Suppressor macrophage treated with lipopolysaccharide for 4 hours (primary cell): ENCODE data around the gene FTO.
A peak's percentile ranks its signal among the peaks of the same experiment; 100 is the strongest.
"Not testable (repeated sequence)": the region's sequence is repeated elsewhere in the genome, so short reads cannot be mapped to it uniquely, and the experiment has no call there.

Source experiments
- DNase-seq: peaks from one replicate; pipeline ENCODE4 v3.0.0-alpha.2; 2020

FTO gene

DNA sequence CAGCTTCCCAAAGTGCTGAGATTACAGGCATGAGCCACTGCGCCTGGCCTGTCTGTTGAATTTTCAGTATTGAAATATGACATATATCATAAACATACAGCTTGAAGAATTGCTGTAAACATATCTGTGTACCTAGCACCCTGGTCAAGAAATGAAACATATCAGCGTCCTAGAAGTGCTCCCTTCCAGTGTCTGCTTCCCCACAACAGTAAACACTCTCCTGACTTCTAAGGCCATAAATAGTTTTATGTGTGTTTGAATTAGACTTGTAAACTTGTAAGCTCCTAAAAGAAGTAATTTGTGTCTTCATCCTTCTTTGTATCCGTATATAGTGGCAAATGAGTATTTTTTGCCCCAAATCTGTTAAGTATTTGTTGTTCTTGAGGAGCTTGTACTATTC lies 132.2 kb downstream of the FTO start:
- DNase-seq: no peak

DNA sequence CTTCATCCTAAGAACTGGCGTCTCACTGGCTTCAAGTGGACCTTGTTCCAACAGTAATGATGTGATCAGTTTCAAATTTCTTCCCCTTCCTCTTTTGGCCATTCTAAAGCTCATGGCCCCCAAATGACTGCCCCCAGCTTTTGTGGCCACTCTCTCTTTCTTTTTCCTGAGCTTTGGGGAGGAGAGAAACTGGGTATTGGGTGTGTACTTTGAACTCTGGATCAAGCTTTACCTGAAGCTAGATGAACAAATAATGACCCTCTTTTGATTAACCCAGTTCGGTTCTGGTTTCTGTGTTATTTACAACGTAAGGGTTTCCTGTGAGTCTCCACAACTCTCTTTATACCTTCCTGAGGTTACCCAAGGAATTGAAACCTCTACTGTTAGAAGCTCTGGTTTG lies 132.7 kb downstream of the FTO start:
- no peak for DNase-seq

DNA sequence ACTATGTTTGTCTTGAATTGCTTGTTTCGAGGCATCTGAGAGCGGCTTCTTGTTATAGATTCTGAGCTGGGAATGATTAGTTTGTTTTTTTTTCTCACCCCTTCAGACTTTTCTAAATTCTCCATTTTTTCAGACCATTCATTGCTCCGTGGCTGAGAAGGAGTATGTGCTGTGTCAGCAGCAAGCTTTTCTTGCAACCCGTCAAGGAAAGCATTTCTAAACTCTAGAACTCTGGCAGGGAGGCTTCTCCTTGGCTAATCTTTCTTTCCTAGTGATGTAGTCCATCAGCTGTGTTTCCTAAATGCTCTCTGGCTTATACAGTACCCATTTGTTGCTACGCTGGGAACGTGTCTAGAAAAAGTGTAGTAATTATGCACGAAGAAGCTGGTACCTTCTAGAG lies 133.5 kb downstream of the FTO start:
- DNase-seq: no peak

DNA sequence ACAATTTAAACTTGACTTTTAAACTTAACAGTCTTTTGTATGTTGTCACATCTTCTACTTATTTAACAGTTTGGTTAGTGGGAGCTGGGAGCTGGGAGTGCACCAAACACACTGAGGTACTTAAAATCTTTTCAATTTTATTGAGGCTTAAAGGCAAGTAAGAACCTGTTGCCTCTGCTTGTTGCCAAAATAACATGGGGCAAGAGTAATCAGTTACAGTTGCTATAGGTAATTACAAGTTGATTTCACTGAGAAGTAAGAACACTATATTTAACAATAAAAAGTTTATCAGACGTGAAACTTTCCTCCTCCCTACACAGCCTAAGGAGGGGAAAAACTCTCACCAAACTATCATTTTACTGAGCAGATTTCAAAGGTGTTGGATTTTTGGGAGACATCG lies 135.2 kb downstream of the FTO start:
- no peak for DNase-seq

DNA sequence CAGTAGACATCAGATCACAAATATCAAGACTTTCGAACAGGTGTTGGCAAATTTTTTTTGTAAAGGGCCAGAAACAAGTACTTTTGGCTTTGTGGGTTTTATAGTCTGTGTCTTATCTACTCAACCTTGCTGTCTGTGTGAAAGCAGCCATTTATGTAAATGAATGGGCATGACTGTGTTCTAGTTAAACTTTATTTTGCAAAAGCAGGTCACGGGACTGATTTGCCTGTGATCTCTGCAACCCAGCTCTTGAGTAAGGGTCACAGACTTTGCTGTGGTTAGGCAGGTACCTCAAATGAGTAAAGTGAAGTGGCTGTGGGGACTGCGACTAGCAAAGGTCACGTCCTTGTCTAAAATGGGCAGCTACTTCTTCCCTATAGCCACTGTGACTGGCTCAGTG lies 136.5 kb downstream of the FTO start:
- no peak for DNase-seq

DNA sequence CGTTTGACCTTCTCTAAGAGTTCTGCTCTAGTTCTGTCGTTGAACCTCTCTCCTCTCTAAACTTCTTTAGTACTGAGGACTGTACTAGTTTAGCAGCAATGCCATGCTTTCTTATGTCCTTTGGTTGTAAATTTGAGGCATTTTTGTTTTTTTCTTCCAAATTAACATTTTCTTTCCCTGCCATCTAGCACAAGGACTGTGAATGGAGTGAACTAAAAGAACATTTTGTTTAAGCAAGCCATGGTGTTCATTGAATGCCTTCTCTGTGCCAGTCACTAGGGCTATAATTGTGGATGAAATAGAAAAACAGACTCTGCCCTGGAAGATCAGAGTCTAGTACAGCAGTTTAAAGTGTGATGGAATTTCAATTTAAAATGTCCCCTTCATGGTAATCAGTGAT lies 137.9 kb downstream of the FTO start:
- no peak for DNase-seq

DNA sequence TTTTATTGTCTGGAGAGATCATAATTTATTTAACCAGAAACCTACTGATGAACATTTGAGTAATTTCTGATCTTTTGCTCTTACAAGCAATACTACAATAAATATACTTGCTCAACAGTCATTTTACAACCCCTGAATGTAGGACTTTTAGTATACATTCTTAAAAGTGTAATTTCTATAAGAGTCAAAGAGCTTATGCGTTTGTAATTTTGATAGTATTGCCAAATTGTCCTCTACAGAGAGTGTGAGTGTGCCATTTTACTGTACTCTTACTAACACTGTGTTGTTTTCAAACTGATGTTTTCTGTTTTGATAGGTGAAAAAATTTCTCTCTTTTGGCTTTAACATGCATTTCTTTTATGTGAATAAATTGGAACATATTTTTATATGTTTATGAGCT lies 139.1 kb downstream of the FTO start:
- no peak for DNase-seq

DNA sequence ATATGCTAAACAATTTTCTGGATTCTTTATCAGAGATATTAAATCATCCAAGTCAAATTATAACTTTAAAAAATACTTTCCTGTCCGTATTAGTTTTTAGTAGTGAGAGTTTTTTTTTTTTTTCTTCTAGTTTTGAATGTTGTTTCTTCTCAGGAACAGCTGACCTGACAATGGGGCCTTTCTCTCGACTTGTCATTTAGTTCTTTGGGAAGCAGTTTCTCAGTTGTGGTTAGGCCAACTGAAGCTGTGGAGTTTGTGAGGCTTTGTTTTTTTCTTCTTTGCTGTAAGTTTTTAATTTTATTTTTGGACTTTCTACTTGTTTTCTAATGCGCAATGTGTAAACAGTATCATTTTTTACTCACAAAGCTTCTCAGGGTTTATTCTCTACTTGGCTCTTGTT lies 140.8 kb downstream of the FTO start:
- DNase-seq: no peak

DNA sequence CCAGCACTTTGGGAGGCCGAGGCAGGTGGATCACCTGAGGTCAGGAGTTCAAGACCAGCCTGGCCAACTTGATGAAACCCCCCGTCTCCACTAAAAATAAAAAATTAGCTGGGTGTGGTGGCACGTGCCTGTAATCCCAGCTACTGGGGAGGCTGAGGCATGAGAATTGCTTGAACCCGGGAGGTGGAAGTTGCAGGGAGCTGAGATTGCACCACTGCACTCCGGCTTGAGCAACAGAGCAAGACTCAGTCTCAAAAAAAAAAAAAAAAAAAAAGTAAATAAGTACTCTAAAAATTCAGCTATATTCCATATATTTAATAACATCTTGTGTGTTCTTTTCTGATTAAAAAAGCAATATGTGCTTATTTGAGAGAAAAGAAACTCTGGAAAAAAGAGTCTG lies 142.6 kb downstream of the FTO start:
- not testable (repeated sequence) for DNase-seq

DNA sequence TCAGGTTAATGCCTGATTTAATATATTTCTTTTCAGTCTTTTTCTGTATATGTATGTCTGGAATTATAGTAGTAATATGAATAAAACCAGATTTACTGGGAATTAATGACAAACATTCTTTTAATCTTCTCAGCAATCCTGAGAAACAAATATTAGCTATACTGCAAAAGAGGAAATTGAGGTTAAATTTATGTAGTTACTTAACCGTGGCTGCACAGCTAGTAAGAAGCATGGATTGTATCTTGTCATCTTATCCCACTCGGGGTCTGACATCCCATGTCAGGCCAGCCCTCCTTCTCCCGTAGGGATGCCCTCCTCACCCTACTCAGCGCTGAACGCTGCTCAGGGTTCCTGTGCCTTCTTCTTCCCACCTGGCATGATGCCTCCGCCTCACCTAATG lies 143.0 kb downstream of the FTO start:
- peak; percentile 10 for DNase-seq

DNA sequence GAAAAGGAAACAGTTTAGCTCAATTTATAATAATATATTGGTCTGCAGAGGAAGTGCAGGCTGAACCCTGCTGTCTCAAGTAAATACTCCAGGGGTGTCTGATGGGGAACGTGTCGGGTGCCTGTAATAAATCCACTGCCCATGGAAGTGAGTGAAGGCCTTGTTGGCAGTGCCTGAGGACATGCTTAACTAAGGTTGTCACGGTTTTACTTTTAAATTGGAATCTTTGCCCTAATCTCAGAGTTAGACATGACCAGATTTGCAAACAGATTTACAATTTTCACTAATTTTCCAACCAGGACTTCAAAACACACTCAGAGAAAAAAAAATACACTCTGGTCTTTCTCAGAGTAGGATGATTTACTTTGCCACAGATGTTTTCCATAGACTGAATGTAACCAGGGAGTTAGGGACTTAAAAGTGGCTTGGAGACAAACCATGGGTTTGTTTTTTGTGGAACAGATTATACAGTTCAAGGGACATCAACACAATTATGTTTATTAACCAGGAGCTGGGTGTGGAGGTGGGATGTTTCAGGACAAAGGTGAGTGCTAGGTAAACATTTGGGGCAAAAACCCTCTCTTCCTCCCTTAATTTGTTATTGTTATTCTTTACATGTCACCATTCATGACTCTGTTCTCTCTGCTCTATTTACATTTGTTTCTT lies 144.5 kb downstream of the FTO start:
- no peak for DNase-seq

DNA sequence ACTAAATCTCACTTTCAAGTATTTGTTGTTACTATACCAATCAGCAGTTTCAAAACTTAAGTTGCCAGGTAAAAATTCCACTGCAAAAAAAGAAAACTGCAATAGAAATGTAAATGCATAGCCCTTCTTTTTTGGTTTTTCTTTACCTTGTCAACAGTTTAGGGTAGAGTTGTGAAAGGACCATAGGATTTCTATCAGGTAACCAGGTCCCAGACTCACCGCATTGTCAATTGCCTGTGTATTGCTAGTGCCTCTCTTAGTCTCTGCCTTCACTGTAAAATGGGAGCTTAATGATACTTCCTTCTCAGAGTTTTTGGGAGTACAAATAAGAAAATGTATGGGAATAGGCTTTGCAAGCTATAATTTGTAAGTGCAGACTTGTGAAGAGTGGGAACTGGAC lies 145.0 kb downstream of the FTO start:
- DNase-seq: no peak

DNA sequence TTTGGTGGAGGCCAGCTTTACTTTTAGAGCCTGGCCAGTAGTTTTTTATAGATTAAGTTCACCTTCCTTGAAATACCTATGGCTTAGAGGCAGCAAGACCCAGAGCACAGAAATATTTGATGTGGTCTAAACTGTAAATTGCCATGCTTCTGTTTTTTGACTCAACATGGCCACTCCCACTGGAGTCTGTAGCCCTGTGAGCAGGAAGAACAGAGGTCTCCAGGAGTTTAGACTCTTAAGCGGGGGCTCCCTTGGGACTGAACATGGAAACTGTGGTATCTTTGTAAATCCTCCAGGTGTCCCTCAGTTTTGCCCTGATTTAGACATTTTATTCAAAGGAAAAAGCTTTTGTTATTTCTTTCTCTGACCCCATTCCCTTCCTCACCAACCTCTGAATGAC lies 145.6 kb downstream of the FTO start:
- DNase-seq: no peak

DNA sequence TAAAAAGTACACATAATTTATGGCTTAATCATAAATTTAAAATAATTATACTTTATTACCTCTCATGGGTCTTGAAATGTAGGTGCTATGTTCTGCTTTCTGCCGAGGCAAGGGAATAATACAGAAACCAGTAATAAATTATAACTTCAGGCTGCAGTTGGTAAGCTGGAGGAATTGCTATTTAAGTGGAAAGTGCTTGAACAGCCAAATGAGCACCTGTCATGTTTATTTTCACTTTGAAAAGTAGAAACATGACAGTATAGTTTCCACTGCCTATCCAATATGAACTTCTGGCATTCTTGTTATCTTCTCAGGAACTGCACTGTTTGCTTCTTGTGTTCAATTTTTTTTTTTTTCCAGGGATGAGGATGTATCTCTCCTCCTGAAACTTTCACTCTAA lies 146.0 kb downstream of the FTO start:
- no peak for DNase-seq

DNA sequence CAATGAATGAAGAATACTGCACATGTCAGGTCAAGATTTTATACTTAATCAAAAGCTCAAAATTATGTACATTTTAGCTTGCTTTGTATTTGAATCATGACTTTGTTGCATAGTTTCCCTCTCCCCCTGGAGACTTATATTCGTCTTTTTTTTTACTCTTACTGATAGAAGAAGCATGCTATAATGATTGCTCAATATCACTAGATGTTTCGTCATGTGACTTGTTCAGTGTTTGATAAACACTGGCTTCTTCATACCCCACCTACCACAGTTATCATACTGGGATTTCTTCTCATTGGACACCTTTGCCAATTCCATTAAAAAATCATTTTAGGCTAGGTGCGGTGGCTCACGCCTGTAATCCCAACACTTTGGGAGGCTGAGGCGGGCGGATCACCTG lies 148.7 kb downstream of the FTO start:
- no peak for DNase-seq

DNA sequence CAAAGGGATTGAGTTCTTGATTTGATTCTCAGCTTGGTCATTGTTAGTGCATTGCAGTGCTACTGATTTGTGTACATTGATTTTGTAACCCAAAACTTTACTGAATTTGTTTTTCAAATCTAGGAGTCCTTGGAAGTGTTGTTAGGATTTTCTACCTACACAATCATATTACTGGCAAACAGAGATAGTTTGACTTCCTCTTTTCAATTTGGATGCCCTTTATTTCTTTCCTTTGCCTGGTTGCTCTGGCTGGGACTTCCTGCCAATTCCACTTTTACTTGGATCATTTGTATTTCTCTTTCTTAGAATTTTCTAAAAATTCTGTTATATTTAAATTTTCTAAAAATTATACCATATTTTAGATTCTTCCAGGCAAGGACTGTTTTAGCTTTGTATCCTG lies 151.1 kb downstream of the FTO start:
- DNase-seq: no peak

DNA sequence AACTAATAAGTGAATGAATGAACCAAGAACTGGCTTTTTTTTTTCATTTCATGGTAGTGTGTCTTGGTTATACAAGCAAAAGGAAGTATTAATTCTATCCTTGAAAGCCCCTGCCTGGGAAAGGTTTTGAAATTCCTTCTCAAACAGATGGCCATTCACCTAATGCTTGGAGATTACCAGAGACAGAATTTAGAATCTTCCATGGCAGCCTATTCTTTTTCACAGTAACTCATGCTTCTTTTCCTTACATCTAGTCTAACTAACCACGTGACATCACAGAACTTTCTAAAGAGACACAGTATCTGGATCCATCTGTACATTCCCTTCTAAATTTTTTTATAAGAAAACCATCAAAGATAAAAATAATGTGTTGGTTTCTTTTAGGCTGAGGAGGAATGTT lies 151.6 kb downstream of the FTO start:
- DNase-seq: no peak

DNA sequence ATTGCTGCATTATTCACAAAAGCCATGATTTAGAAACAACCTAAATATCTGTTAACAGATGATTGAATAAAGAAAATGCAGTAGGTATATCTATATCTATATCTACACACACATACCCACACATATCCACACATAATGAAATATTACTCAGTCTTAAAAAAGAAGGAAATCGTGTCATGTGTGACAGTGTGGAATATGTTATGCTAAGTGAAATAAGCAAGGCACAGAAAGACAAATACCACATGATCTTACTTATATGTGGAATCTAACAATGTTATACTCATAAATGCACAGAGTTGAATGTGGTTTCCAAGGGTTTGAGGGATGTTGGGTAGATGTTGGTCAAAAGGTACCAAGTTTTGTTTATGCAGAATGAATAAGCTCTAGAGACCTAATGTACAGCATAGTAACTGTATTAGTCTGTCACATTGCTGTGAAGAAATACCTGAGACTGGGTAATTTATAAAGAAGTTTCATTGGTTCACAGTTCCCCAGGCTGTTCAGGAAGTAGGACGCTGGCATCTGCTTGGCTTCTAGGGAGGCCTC lies 156.1 kb downstream of the FTO start:
- DNase-seq: no peak

DNA sequence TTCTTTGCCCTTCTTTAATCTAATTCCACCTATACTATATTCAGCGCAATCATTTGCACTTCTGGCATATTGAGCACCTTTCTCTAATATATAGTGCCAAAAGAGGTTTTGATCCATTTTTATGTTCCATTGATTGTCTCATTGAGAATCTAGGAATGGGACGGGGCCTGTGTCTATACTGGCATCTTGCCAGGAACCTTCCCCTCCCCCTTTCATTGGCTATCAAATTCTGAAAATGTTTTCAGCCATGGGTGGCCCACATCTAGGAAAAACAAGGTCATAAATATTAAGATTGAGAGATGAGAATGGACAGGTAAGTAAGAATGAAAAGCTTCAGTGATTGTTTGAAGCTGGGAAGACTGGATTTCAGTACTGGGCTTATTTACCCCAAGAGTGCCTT lies 159.9 kb downstream of the FTO start:
- no peak for DNase-seq

DNA sequence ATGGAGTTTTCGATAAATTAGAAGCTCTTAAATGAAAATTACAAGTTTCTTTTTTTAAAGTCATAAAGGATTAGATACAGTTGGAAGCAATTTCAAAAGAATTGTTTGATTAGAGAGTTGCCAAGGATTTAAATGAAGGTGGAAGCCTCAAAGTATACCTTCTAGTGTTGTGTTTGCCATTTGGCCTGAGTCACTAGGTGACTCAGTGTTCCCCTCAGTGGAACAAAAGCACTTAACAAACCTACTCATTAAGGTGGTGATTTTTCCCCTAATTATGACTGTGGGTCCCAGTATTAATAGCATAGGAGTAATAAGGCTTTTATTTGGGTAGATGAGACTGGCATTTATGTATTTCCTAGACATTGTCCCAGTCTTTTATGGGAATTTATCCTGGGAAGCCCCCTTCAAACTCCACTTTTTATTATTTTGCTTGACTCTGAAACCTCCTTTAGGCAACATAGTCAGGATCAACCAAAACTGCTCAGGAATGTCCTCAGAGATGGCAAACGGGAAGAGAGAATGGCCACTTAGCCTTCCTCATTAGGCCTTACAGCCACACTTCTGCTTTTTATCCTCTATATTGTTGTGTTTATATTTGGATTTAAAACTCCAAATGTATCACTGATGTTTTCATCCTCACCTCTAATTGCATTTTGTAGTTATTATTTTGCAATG lies 161.0 kb downstream of the FTO start:
- peak; percentile 44 for DNase-seq

DNA sequence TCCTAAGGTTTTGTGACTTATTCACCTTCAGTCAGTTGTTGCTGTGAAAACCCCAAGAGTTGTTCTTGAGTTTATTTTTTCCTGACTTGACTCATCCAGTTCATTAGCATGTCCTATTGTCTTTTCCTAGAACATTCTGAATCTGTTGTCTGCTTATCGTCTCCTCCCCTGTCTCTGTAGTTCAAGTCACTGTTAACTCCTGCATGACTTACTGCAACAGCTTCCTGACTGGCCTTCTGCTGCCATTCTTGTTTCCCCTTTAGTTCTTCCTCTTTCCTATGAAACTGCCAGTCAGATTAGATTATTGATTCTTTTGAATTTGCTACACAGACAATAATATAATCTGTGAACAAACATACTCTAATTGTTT lies 161.5 kb downstream of the FTO start:
- peak; percentile 51 for DNase-seq

DNA sequence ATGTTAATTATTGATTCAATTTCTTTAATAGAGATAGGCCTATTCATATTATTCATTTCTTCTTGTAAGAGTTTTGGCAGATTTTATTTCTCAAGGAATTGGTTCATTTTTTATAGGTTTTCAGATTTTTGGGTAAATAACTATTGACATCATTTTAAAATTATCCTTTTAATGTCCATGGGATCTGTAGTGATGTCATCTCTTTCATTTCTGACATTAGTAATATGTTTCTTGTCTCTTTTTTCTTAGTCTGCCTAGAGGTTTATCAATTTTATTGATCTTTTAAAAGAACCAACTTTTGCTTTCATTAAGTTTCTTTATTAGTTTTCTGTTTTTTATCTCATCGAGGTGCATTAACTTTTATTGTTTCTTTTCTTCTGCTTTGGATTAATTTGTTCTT lies 162.6 kb downstream of the FTO start:
- no peak for DNase-seq

DNA sequence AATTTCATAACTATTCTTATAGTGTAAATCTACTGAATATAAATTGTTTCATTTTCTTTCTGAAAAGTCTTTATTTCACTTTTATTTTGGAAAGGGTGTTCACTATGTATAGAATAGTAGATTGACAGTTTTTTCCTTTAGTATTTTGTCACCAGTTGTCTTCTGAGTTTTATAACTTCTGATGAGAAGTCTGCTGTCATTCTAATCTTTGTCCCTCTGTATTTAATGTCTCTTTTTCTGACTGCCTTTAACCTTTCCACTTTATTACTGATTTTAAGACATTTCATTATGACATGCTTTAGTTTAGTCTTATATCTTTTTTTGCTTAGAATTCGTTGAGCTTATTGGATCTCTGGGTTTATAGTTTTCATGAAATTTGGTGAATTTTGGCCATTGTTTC lies 166.9 kb downstream of the FTO start:
- no peak for DNase-seq

DNA sequence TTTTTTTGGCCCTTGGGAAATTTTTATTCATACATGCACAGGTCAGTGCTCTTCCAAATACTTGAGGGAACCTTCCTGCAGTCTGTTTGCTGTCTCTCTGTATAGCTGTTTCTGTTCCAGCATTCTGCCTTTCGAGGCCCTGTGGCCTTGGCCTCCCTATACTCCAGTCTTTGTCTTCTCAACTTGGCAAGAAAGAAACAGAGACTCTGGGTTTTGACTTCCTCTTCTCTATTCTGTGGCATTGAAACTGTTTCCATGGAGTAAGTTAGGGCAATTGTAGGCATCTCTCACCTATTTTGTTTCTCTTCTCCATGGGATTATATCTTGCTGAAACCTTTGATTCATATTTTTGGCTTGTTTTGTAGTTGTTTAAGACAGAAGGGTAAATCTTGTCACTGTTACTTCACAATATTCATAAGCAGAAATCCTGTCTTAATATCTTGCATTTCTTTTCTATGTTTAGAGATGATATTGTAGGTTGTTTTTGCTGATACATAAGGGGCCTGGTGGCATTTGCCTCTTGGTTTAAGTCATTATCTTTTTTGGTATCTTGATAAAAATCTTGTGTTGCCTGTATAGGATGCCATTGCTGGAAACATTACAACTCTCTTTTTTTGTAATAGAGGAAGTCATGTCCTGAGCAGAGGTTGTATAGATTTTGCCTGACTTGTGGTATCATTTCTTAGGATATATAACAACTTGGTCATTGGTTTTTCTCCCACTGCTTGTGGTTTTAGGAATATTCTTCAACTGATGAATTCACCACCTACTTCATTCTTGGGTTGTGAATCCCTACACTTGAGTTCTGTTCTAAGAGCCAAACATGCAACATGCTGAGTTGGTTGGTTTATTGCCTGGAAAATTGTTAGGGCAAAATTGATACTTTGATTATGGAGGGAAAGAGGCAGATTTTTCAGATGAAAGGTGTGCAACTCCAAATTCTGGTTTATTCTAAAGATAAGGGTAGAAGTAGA lies 168.6 kb downstream of the FTO start:
- DNase-seq: peak; percentile 27
